IPS-11a (cell line): ENCODE data around the gene RUFY2.
"Not testable (repeated sequence)": the region's sequence is repeated elsewhere in the genome, so short reads cannot be mapped to it uniquely, and the experiment has no call there.

Experiments used
- H3K4me3 ChIP-seq: one replicate; pipeline ENCODE4 v1.5.1; 2013; ENCODE audit warnings: low read depth, low read length, control low read depth

Gene RUFY2

DNA sequence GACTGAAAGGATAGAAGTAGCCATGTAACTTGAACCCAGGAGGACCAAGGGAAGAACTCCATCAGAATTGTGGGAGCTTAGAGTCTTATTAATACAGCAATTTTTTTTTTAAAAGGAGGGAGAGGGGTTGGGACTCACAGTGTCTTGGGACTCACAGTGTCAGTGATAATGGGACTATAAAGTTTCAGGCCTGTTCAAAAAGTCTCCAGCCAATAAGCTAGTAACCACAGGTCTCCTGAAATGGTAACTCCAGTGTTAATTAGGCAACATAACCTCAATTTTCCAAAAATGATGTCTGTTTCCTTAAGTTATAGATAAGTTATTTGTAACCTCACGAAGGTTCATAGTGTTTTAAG is 77.6 kb downstream of the RUFY2 start:
- no peak overlapping the region for H3K4me3 ChIP-seq

DNA sequence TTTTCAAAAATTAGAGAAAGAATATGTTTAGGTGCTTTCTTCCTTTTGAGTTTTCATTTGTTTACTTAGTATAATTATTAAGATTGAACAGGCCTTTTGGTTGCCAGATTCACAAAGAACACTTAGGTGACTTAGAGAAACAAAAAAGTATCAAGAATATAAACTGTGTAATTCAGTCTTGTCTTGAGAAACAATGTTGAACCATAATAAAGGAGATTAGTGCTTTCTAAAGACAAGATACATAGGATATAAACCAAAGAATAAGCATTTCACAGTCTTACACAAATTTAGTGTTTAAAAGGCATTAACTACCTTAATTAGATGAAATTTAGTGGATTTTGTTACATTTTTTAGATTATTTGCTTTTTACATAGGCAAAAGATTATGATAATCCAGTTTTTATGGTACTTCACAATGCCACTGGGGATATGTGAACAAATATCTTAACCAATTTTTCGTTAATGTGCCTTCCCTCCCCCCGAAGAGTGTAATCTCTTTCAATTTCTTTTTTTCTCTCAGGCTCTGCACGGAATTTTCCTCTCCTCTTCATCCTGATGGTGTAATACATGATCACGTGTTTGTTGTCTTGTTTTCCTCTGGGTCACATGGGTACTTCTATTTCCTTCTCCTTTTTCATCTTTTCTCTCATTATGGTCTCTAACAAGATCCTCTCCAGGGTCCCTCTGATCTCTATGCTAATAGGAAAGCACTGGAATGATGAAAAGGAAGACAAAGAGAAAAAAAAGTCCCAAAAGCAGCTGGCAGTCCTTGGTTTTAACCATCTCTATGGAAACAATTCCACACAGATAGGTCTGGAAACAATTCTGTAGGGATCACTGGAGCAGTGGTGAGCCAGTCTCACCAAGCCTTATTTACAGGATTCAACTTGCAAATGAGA is 78.9 kb downstream of the RUFY2 start:
- H3K4me3 ChIP-seq: no peak overlapping the region

DNA sequence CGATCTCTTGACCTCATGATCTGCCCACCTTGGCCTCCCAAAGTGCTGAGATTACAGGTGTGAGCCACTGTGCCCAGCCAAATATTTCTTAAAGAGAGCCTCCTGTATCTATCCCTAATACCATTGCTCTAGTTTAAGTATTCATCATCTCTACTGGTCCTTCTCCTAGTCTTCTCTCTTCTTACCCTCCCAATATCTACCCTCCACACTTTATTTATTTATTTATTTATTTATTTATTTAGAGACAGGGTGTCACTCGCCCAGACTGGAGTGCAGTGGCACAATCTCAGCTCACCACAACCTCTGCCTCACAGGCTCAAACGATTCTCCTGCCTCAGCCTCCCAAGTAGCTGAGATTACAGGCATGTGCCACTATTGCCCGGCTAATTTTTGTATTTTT is 82.7 kb downstream of the RUFY2 start:
- not testable (repeated sequence) for H3K4me3 ChIP-seq

DNA sequence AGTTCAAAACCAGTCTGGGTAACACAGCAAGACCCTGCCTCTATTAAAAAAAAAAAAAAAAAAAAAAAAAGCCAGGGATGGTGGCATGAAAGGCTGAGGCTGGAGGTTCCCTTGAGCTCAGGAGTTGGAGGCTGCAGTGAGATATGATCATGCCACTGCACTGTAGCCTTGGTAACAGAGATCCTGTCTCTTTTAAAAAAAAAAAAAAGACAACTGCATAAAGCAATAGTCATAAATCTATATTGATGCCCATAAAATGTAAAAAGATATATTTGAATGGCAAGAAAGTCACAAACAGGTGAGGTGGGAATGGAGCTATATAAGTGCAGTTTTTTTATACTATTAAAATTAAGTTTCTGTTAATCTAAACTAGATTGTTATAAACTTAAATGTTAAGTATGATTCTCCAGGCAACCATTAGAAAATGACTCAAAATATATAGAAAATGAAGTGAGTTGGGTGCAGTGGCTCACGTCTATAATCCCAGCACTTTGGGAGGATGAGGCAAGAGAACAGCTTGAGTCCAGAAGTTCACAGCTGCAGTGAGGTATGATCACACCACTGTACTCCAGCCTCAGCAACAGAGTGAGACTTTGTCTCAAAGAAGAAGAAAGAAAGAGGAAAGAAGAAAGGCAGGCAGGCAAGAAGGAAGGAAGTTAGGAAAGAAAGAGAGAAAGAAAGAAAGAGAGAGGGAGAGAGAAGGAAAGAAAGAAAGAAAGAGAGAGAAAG is 88.6 kb downstream of the RUFY2 start:
- H3K4me3 ChIP-seq: no peak overlapping the region

DNA sequence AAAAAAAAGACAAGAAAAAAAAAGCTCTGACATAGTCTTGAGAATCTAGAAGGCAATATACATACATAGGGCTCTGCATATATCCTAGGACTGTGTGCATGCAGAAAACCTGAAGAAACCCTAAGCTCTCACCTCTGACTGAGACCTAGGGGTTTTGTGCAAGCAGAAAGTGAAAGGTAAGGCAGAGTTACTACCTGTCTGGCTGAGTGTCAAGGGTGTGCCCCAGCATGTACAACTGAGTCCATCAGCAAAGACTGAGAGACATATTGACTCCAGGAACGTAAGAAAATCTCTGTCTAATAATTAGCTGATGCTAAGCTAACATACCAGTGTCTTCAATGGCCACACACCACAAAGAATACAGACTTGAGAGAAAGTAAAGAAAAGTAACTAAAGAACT is 91.5 kb downstream of the RUFY2 start:
- no peak overlapping the region for H3K4me3 ChIP-seq

DNA sequence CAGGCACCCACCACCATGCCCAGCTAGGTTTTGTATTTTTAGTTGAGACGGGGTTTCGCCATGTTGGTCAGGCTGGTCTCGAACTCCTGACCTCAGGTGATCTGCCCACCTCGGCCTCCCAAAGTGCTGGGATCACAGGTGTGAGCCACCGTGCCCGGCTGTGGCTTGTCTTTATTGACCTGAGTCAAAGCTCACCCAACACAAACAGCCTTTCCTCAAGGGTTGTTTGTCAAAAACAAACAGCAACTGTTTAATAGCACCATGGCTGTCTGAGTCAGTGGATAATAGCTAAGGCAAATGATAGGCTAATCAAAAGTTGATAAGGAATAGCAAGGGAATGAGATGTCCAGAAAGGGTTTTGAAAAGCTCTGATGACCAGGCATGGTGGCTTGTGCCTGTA is 92.1 kb downstream of the RUFY2 start:
- H3K4me3 ChIP-seq: not testable (repeated sequence)

DNA sequence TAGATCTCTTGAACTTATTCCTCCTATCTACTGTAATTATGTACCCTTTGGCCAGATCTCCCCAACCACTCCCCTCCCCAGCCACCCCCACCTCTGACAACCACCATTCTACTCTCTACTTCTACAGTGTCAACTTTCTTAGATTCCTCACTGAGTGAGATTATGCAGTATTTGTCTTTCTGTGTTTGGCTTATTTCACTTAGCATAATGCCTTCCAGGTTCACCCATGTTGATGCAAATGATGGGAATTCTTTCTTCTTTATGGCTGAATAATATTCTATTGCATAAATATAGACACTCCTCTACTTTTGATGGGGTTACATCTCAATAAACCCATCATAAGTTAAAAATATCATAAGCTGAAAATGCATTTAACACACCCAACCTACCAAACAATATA is 96.5 kb downstream of the RUFY2 start:
- H3K4me3 ChIP-seq: no peak overlapping the region

DNA sequence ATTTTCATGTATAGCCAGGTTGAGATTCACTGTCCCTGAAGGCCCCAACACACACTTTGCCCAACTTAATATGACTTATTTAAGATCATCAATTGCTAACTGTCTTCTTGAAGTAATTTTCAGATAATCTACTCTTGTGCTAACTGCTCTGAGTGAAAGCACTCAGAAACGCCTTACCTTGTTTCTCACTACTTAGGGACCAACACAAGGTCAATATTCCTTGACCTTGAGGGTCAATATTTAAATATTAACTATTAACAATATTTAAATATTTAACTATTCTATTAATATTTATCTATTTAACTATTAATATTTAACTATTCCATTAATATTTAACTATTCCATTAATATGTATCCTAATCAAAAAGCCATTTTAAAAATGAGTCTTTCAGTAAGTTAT is 101.2 kb downstream of the RUFY2 start:
- no peak overlapping the region for H3K4me3 ChIP-seq

DNA sequence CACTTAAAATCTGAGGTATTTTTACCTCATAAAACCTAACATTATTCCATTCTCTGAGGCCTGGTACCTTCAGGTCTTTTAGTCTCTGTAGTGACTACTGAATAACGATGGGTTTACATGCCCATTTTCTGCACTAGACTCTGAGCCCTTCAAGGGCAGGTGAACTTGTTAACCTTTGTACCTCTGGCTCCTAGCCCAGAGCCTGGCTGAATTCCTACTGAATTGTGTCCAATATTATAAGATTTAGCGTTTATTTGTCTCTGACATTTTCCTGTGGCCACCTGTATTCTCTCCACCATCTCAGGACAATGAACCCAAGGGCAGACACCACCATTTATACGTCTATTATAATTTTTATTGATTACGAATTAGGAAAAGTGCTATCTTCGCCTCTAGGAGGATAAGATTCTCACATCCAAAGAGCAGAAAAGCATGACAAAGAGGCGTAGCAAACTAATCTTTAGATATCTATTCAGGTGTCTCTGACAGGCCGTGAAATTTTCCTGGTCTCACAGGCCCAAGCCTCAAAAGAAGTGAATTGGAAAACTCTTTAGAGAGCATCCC is 103.1 kb downstream of the RUFY2 start:
- H3K4me3 ChIP-seq: no peak overlapping the region

DNA sequence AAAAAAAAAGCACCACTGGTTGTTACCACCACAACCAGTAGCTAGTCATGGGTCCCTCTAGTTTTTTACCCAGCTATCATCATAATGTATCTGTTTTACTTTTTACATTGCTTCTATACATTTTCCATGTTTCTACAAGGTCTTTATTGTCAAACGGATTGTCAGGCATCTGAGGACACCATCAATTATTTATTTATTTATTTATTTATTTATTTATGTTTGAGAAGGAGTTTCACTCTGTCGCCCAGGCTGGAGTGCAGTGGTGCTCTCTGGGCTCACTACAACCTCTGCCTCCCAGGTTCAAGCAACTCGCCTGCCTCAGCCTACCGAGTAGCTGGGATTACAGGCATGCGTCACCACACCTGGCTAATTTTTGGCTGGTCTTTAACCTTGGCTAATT is 104.2 kb downstream of the RUFY2 start:
- H3K4me3 ChIP-seq: no peak overlapping the region

DNA sequence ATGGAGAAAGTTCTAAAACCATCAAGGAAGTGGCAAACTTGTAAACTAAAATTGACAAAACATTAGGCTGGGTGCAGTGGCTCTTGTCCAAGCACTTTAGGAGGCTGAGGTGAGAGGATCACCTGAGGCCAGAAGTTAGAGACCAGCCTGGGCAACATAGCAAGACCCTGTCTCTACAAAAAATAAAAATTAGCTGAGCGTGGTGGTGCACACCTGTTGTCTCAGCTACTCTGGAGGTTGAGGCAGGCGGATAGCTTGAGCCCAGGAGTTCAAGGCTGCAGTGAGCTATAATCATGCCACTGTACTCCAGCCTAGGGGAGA is 104.6 kb downstream of the RUFY2 start:
- no peak overlapping the region for H3K4me3 ChIP-seq

DNA sequence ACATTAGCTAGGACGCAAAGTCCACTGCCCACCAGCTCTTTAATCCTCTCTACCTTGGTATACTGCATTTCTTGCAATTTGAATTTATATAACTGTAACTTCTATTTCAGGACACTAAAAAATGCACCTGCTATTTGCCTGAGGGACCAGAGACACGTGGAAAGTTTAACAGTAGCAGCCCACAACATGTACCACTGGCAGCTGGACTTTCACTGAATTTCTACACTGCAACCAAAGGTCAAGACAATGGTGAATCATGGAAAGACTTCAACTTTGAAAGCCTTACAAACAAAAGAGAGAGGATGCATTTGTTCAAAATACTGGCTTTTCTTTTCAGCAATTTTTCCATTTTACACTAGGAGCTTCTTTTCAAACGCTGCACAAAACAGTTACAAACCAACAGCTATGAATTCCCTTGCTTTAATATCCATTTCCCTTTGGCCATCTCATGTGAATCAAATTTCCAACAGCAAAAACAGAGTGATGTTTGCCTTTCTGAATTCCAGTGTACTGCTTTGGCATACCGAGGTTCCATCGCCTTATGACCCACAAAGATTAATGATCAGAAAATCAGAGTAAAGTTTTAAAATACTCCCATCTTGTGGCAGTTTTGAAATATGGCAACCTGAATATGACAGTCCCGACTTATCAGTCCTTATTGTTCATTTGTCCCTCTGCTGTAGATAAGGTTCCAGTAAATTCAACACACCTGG is 105.1 kb downstream of the RUFY2 start:
- H3K4me3 ChIP-seq: no peak overlapping the region

DNA sequence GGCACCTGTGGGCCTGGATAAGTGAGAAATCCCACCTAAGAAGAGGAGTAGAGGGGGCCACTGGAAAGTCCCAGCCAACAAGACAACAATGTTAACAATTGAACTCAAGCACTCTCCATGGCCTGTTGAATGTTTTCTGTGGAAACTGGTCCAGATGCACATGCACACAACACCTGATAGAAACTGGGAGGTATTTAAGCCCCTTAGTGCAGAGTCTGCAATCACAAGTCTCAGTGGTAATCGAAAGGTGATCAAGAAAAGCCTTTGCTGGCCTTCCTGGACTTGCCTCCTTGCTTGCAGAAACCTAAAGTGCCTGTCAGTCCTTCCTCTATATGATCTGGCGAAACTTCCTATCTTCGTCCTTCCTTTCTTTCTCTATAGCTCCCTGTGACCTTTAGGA is 105.8 kb downstream of the RUFY2 start:
- H3K4me3 ChIP-seq: no peak overlapping the region

DNA sequence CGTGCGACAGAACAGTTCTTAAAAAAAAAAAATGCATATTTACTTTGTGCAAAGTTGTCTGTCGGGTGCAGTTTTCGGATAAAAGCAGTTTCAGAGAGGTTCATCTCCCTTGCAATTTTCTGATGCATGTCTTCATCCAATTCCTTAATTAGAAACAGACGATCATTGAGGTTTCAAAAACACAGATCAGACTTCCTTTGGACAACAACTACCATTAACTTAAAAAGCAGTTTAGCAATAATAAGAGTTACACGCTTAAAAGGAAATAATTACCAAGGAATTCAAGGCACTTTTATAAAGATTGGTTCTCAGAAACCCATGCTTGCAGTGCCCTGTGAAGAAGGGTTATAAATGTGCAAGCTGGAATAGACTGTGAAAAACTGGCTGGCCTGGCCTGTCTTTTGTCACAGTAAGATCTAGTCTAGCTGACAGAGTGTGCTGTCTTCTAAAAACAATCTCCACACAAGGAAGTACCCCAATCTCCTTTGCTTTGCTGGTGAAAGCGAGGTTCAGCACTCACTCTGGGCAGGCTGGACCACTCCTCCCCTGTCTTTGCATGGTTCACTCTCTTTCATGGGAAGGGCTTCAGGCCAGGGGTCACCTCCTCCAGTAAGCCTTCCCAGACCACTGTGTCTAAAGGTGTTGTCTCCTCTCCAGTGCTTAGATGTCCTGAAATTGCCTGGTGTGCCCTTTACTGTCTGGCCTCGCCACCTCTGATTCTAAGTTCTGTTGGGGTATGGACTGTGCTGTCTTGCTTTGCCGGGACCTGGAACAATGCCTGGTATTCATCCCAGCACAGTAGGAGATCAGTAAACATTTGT is 110.0 kb downstream of the RUFY2 start:
- H3K4me3 ChIP-seq: no peak overlapping the region
